ENCODE measurements around the gene MATK.
"Not testable (repeated sequence)": the region's sequence is repeated elsewhere in the genome, so short reads cannot be mapped to it uniquely, and the experiment has no call there.

The MATK gene

GRCh38 chr19:3768748-3769099, 17.5 kb downstream of the MATK start:
- DNase-seq = no peak

DNA sequence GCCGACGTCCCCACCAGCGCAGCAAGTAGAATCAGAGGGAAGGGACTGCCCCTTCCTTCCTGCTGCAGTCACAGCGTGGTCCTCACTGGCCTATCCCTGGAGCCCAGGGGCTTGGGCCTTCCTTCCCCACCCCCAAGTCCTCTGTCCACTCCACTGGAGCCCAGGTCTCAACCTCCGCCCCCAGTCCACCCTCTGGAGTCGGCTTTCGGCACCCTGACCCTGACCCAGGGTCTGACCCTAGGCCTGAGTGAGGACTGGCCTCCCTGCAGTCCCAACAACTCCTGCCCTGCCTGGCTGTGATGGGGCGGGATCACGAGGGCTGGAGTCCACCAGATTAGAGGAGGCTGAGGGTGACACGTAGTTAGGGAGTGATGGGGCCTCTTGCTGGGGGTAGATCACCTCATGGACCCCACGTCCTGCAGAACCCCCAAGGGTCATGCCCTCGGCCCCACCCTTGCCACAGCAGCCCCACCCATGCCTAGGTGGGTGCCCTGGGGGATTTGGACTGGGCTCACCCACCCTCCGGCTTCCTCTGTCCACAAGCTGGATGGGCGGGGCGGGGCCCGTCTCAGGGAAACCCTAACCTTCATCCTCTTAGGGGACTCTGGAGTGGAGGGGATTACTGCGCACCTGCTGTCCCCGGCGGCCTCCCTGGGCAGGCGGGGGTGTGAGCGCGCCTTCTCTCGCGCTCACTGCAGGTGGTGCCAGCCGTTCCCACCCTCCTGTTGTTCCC, 18.0 kb downstream of the MATK start:
- DNase-seq = no peak

DNA sequence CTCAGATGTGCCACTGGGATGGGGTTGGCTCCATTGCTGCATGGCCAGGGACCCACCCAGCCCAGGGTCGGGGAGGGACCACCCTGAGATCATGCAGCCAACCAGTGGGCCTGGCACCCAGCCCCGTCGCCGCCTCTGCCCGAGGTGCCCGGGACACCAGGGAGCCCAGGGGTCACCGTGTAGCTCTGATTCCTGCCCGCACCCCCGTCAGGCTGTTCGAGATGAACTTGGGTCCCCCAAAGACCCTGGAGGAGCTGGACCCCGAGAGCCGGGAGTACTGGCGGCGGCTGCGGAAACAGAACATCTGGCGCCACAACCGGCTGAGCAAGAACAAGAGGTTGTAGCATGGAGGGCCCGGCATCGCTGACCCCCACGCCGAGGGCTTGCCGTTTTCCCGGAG, 19.1 kb downstream of the MATK start:
- DNase-seq = no peak

DNA sequence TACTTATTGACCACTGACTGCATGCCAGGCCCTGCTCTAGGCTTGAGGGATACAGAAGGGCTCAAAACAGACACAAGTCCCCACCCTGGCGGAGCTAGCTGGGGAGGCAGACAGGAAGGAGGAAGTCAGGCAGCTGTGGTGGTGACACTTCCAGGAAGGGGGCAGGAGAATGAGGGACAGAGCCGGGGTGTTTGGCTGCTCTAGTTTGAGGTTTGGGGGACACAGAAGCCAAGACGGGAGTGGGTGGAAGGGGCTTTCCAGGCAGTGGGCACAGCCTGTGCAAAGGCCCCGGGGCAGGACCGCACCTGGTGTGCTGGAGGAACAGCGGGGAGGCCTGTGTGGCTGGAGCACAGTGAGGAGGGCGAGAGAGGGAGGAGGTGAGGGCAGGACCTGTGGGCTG, 19.7 kb downstream of the MATK start:
- DNase-seq = no peak

DNA sequence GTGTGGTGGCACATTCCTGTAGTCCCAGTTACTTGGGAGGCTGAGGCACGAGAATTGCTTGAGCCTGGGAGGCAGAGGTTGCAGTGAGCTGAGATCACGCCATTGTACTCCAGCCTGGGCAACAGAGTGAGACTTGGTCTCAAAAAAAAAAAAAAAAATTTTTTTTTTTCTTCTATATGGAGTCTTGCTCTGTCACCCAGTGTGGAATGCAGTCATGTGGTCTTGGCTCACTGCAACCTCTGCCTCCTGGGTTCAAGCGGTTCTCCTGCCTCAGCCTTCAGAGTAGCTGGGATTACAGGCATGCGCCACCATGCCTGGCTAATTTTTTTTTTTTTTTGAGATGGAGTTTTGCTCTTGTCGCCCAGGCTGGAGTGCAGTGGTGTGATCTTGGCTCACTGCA, 20.4 kb downstream of the MATK start:
- not testable (repeated sequence) for DNase-seq

GRCh38 chr19:3765121-3765520, 21.1 kb downstream of the MATK start:
- DNase-seq = no peak

GRCh38 chr19:3762501-3763459, 23.4 kb downstream of the MATK start, which contains the start of gene MRPL54:
Gene MRPL54, plus strand, starts transcription at chr19:3762682. Its CDS starts 19 bp downstream, at chr19:3762701.
- peak; percentile 94 for DNase-seq

DNA sequence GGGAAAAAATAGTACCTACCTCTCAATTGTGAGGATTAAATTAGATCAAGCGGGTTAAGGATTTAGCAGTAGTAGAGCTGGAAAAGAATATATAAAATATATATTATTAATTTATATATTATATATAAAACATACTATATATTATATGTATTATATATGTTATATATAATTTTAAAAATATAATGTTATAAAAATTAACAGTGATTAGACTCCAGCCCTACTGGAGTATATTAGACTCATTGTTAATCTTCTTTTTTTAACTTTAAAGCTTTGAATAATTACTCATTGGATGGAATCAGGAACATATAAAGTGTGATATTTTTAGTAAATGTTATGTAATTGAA, 24.1 kb downstream of the MATK start:
- DNase-seq = no peak

DNA sequence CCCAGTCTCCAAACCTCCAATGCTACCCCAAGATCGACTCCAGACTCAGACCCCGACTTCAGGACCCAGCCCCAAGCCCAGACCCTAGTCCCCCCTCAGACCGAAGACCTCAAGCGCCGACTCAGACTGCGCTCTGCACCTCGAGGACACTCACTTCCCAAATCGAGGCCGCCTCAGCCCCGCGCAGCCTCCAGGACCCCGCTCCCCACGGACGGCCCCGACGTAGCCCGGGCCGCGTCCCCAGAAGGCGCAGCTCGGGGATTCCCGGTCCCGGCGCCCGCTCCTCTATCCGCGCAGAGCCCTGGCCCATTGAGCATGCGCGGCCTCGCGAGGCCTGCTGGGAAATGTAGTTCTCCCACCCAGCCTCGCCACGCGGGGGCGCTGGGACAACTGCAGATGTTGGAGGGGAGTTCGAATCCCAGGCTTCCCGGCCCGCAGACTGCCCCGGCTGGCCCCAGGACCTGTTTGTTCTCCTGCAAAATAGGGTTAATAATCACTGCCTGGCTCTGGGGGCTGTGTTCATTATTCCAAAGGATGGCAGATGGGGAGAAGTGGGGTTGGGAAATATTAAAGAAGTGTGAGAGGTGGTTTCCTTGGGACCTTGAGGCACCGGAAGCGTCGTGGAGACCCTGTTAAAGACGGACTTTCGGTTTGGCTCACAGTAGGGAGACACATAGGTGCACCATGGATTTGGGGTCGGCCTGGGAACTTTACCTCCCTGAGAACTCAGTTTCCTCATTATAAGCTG, 24.6 kb downstream of the MATK start, which contains the start of gene APBA3:
Gene APBA3, minus strand, starts transcription at position 311 of the 748 bp plus-strand sequence. CDS start 1,428 bp downstream, outside the sequence.
- DNase-seq = peak; percentile 75

DNA sequence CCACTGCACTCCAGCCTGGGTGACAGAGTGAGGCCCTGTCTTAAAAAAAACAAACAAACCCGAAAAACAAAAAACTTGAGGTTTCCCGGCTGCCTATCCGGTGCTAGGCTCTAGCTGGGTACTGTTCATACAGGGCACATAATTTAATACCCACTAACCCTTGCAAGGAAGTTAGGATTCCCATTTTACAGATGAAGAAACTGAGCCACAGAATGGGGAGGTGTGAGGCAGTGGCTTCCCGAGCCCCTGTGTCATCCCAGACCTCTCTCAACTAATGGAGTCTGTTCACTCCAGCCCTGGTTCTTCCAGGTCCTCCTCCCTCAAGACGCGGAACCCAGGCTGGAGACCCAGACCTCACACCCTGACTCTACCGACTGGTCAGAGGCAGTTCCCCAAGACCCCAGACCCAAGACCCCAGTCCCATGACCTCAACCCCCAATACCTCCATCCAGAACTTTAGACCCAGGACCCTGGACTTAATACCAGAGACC, 25.3 kb downstream of the MATK start:
- no peak for DNase-seq

- DNase-seq = no peak
These were observed 26.5 kb downstream of the MATK start for GRCh38 chr19:3759482-3760254.

DNA sequence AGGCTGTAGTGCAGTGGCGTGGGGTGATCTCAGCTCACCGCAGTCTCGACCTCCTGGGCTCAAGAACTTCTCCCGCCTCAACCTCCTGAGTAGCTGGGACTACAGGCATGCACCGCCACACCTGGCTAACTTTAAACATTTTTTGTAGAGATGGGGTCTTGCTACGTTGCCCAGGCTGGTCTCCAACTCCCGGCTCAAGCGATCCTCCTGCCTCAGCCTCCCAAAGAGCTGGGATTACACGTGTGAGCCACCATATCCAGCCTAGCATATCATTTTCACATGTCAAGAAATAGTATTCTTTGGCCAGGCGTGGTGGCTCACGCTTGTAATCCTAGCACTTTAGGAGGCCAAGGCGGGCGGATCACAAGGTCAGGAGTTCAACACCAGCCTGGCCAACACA, 27.9 kb downstream of the MATK start:
- not testable (repeated sequence) for DNase-seq

DNA sequence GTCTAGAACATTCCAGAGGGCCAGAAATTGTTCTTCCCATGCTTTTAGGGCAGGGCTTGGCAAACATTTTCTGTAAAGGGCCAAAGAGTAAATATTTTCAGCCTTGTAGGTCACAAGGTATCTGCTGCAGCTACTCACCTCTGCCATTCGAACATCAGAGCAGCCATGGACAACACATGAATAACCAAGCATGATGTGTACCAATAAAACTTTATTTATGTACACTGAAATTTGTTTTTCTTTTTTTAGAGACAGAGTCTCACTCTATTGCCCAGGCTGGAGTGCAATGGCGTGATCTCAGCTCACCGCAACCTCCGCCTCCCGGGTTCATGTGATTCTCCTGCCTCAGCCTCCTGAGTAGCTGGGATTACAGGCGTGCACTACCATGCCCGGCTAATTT, 28.5 kb downstream of the MATK start:
- not testable (repeated sequence) for DNase-seq

- no peak for DNase-seq
These were observed 32.4 kb downstream of the MATK start for GRCh38 chr19:3753631-3754410.

- no peak for DNase-seq
These were observed 33.7 kb downstream of the MATK start for GRCh38 chr19:3752492-3752891.

DNA sequence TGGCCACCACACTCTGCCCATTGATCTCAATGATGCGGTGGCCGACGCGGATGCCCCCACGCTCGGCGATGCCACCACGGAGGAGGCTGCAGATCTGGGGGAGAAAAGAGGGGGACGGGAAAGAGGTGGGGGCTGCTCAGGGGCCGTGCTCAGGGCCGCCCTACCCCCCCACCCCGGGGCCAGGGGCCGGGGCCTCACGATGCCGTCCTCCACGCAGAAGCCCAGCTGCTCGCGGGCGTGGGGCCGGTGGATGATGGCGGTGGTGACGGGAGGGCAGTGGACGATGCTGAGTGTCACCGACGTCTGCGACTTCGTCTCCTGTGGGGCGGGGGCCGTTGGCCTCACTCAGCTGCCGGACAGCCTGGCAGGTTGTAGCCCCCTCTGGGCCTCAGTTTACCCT, 34.9 kb downstream of the MATK start:
- DNase-seq = no peak

DNA sequence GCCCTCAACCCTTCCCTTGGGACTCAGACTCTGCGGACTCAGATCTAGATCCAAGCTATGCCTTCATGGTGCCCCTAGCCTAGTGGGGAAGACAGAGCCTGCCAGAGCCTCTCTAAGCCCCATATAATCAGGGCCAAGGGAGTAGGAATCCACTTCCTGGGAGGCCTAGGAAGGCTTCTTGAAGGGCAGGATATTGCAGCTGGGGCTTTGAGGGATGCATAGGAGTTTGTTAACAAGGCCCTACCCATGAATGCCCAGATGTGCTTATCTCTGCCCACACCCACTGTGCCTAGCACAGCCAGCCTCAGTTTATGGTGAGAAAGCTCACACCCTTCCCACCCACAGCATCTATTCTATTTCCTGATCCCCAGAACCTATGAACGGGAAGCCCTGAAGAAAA, 36.0 kb downstream of the MATK start:
- no peak for DNase-seq

DNA sequence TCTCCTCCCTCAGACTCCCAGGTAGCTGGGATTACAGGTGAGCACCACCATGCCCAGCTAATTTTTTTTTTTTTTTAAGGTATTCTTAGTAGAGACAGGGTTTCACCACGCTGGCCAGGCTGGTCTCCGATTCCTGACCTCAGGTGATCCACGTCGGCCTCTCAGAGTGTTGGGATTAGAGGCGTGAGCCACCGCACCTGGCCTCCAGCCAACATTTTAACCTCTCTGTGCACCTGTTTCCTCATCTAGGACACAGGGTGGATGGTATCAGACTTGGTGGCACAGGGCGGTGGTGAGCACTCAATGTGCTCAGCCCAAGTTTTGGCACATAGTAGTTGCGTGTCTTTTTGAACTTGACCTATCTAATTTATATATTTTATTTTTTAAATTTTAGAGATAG, 37.2 kb downstream of the MATK start:
- no peak for DNase-seq

GRCh38 chr19:3746371-3747056, 39.7 kb downstream of the MATK start:
- no peak for DNase-seq

GRCh38 chr19:3745363-3746045, 40.7 kb downstream of the MATK start:
- no peak for DNase-seq

Data from NCI-H1436 treated with DMSO at 0.1 percent for 48 hours (cell line).